H9 (cell line): ENCODE measurements around the gene DPY30. TPM values are rescaled to one million over a fixed set of nuclear protein-coding genes. Genes with fewer than 3 reads are reported as not detected.

Source experiments
- DNase-seq: peaks from one replicate; pipeline ENCODE4 v3.0.0-alpha.2; 2017
- H2AFZ ChIP-seq: one replicate; pipeline ENCODE4 v1.6.1; 2013; ENCODE audit warnings: mild to moderate bottlenecking, low read length, control low read depth, moderate library complexity
- H2AK5ac ChIP-seq: 2 replicates; pipeline ENCODE4 v1.6.1; 2013; ENCODE audit warnings: low read length, control low read depth, mixed read lengths; ENCODE audit not compliant: insufficient read length
- H2BK120ac ChIP-seq: one replicate; pipeline ENCODE4 v1.6.1; 2013; ENCODE audit warnings: low read depth, mild to moderate bottlenecking, low read length, control low read depth, inconsistent platforms; ENCODE audit not compliant: poor library complexity, severe bottlenecking
- H2BK12ac ChIP-seq: 2 replicates; pipeline ENCODE4 v1.6.1; 2013; ENCODE audit warnings: low read length, control low read depth, mixed read lengths, low read depth; ENCODE audit not compliant: insufficient read length
- H2BK15ac ChIP-seq: 2 replicates; pipeline ENCODE4 v1.6.1; 2013; ENCODE audit warnings: low read depth, low read length, control low read depth
- H2BK20ac ChIP-seq: one replicate; pipeline ENCODE4 v1.6.1; 2013; ENCODE audit warnings: low read depth, mild to moderate bottlenecking, low read length, control low read depth, inconsistent platforms; ENCODE audit not compliant: poor library complexity, severe bottlenecking
- H2BK5ac ChIP-seq: 2 replicates; pipeline ENCODE4 v1.6.1; 2013; ENCODE audit warnings: low read length, control low read depth, mixed read lengths; ENCODE audit not compliant: insufficient read length
- H3K14ac ChIP-seq: 2 replicates; pipeline ENCODE4 v1.6.1; 2013; ENCODE audit warnings: low read length, control low read depth; ENCODE audit not compliant: insufficient read depth
- H3K18ac ChIP-seq: 2 replicates; pipeline ENCODE4 v1.6.1; 2013; ENCODE audit warnings: low read depth, mild to moderate bottlenecking, mixed read lengths, low read length, control low read depth; ENCODE audit not compliant: insufficient read length
- H3K23ac ChIP-seq: 2 replicates; pipeline ENCODE4 v1.6.1; 2013; ENCODE audit warnings: low read length, control low read depth, mixed read lengths, low read depth; ENCODE audit not compliant: insufficient read length
- H3K23me2 ChIP-seq: 2 replicates; pipeline ENCODE4 v1.6.1; 2013; ENCODE audit warnings: low read depth, mild to moderate bottlenecking, mixed read lengths, low read length, control low read depth; ENCODE audit not compliant: insufficient read length, poor library complexity, severe bottlenecking
- H3K27ac ChIP-seq: 2 replicates; pipeline ENCODE4 v1.5.1; 2013; ENCODE audit warnings: low read length, control low read depth, mixed read lengths, low read depth; ENCODE audit not compliant: insufficient read length
- H3K27me3 ChIP-seq: 2 replicates; pipeline ENCODE4 v1.6.1; 2013; ENCODE audit warnings: low read length, control low read depth, inconsistent platforms; ENCODE audit not compliant: insufficient read depth
- H3K4ac ChIP-seq: 2 replicates; pipeline ENCODE4 v1.6.1; 2013; ENCODE audit warnings: low read depth, mild to moderate bottlenecking, control low read depth, inconsistent platforms, low read length, moderate library complexity
- H3K4me1 ChIP-seq: 2 replicates; pipeline ENCODE4 v1.6.1; 2013; ENCODE audit warnings: low read length, control low read depth, inconsistent platforms; ENCODE audit not compliant: insufficient read depth
- H3K4me2 ChIP-seq: 2 replicates; pipeline ENCODE4 v1.6.1; 2013; ENCODE audit warnings: low read length, control low read depth, mixed read lengths; ENCODE audit not compliant: insufficient read length, insufficient read depth
- H3K56ac ChIP-seq: 2 replicates; pipeline ENCODE4 v1.6.1; 2013; ENCODE audit warnings: low read depth, mild to moderate bottlenecking, mixed read lengths, low read length, control low read depth; ENCODE audit not compliant: insufficient read length
- H3K79me1 ChIP-seq: 2 replicates; pipeline ENCODE4 v1.6.1; 2013; ENCODE audit warnings: low read depth, mild to moderate bottlenecking, moderate library complexity, low read length, control low read depth, inconsistent platforms; ENCODE audit not compliant: insufficient read depth, poor library complexity, severe bottlenecking
- H3K79me2 ChIP-seq: 2 replicates; pipeline ENCODE4 v1.6.1; 2013; ENCODE audit warnings: low read length, control low read depth, inconsistent platforms; ENCODE audit not compliant: insufficient read depth
- H3K9ac ChIP-seq: 2 replicates; pipeline ENCODE4 v1.6.1; 2013; ENCODE audit warnings: low read length, control low read depth, mixed read lengths; ENCODE audit not compliant: insufficient read length; ENCODE audit errors: extremely low read depth
- H3K9me3 ChIP-seq: one replicate; pipeline ENCODE4 v1.6.1; 2013; ENCODE audit warnings: low read depth, low read length, inconsistent platforms; ENCODE audit not compliant: control insufficient read depth
- H3T11ph ChIP-seq: one replicate; pipeline ENCODE4 v1.6.1; 2013; ENCODE audit warnings: mild to moderate bottlenecking, low read length, control low read depth, inconsistent platforms
- H4K20me1 ChIP-seq: one replicate; pipeline ENCODE4 v1.6.1; 2013; ENCODE audit not compliant: control insufficient read depth, insufficient read length, insufficient read depth
- H4K5ac ChIP-seq: 2 replicates; pipeline ENCODE4 v1.6.1; 2013; ENCODE audit warnings: low read depth, mild to moderate bottlenecking, mixed read lengths, low read length, control low read depth; ENCODE audit not compliant: insufficient read length
- H4K8ac ChIP-seq: replicated peaks from 2 replicates; pipeline ENCODE4 v1.6.1; 2013; ENCODE audit warnings: low read length, control low read depth, mixed read lengths, low read depth; ENCODE audit not compliant: insufficient read length
- H4K91ac ChIP-seq: 2 replicates; pipeline ENCODE4 v1.6.1; 2013; ENCODE audit warnings: low read depth, mild to moderate bottlenecking, moderate library complexity, mixed read lengths, low read length, control low read depth; ENCODE audit not compliant: insufficient read length
- H3K27ac Mint-ChIP-seq, 3 experiments: 2 replicates in 2 of 3; 3 replicates in 1 of 3; pipeline ENCODE4 v1.8.0; 2020 to 2021; ENCODE audit warnings: mixed read lengths in 3 of 3, mild to moderate bottlenecking in 1 of 3, moderate library complexity in 1 of 3
- H3K27me3 Mint-ChIP-seq: 2 replicates; pipeline ENCODE4 v1.8.0; 2021; ENCODE audit warnings: low read depth, mild to moderate bottlenecking, moderate library complexity, mixed read lengths
- H3K36me3 Mint-ChIP-seq, 3 experiments: 2 replicates in 2 of 3; 3 replicates in 1 of 3; pipeline ENCODE4 v1.8.0; 2020 to 2021; ENCODE audit warnings: low read depth in 3 of 3, mixed read lengths in 3 of 3; ENCODE audit not compliant: insufficient read depth in 1 of 3
- H3K4me1 Mint-ChIP-seq, 2 experiments: 2 replicates each; pipeline ENCODE4 v1.8.0; 2020; ENCODE audit warnings: mixed read lengths in 2 of 2
- H3K4me3 Mint-ChIP-seq, 2 experiments: 2 replicates in 1 of 2; 3 replicates in 1 of 2; pipeline ENCODE4 v1.8.0; 2020 to 2021; ENCODE audit warnings: mild to moderate bottlenecking in 2 of 2, mixed read lengths in 2 of 2, moderate library complexity in 1 of 2
- H3K9me3 Mint-ChIP-seq, 2 experiments: 2 replicates in 1 of 2; 3 replicates in 1 of 2; pipeline ENCODE4 v1.8.0; 2020; ENCODE audit warnings: mild to moderate bottlenecking in 2 of 2, mixed read lengths in 2 of 2, moderate library complexity in 1 of 2
- WGBS: extraction: QIAGEN DNeasy Blood & Tissue Kit; methylation state at CpG from one replicate; pipeline ENCODE4 v1.1.7; 2013; ENCODE audit warnings: missing lambda C conversion rate, low lambda C conversion rate, mixed read lengths; ENCODE audit not compliant: insufficient read length; ENCODE audit errors: extremely low coverage; 5-methylcytosine and 5-hydroxymethylcytosine counted together
- total RNA-seq: library from RNA; stranded (reverse); gene quantifications from 2 replicates; pipeline ENCODE4 v1.2.1, GENCODE V29; 2021
- TF ChIP-seq, protein P1 (sequence below): fragments of 200-600 bp; sonication (generic); conservative IDR thresholded peaks from 3 replicates; pipeline ENCODE4 v1.8.0; 2021; ENCODE audit warnings: antibody characterized with exemption, mild to moderate bottlenecking

DPY30 gene
- total RNA-seq, 1 experiment from 2014 or later, result 148 TPM

DNA sequence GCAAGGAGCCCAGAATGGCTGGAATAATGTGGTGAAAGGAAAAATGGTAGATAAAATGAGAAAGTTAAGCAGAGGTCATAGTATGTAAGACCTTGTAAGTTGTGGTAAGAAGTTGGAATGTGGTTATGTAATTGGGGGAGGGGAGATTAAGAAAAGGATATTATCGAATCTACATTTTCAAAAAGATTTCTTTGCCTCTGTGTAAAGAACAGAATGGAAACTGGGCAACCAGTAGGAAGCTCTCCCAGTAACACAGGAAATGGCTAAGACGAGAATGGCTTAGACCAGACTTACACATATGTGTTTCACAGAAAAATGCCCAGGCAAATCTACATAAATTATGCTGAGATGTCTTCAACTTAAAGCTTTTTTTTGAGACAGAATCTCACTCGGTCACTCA lies 42.0 kb downstream of the DPY30 start:
- no peak overlapping the region for H3K27ac ChIP-seq
- DNase-seq, result no peak

More for the DNA sequence above, 42.0 kb downstream of the DPY30 start:
- Histone ChIP-seq H3T11ph (no peak overlapping the region), H3K79me2 (peaks cover 7% of the 10 kb centered on the region; the same call in 1 of the 2 replicates), H3K4ac (no peak overlapping the region), H3K18ac (no peak overlapping the region), H3K23ac (no peak overlapping the region), H3K9ac (no peak overlapping the region), H3K4me1 (no peaks in the 10 kb centered on the region), H2BK12ac (no peak overlapping the region), H4K20me1 (no peaks in the 10 kb centered on the region), H2BK20ac (no peak overlapping the region), H3K23me2 (no peaks in the 10 kb centered on the region), H2BK15ac (no peak overlapping the region), H2BK5ac (no peak overlapping the region), H3K79me1 (peaks cover 4% of the 10 kb centered on the region), H3K27me3 (no peaks in the 10 kb centered on the region), H2BK120ac (no peak overlapping the region), H4K91ac (no peak overlapping the region), H4K8ac (no peak overlapping the region), H2AK5ac (no peak overlapping the region), H3K56ac (no peak overlapping the region), H2AFZ (no peak overlapping the region), H3K4me2 (no peak overlapping the region), H4K5ac (no peak overlapping the region), H3K9me3 (no peaks in the 10 kb centered on the region), H3K14ac (no peak overlapping the region)
- Mint-ChIP-seq H3K27ac (peak overlapping the region in 2 of 3 experiments; percentile 1 to 8; a peak in 1 of 7 replicates), H3K36me3 (peaks cover 0 to 3% (median 0%) of the 10 kb centered on the region in 3 experiments; a peak in 1 of 7 replicates), H3K4me3 (no peak overlapping the region), H3K4me1 (peaks cover 4 to 7% of the 10 kb centered on the region in 2 experiments; a peak in 2 of 4 replicates), H3K9me3 (no peaks in the 10 kb centered on the region), H3K27me3 (no peaks in the 10 kb centered on the region)
- TF ChIP-seq, protein P1, sequence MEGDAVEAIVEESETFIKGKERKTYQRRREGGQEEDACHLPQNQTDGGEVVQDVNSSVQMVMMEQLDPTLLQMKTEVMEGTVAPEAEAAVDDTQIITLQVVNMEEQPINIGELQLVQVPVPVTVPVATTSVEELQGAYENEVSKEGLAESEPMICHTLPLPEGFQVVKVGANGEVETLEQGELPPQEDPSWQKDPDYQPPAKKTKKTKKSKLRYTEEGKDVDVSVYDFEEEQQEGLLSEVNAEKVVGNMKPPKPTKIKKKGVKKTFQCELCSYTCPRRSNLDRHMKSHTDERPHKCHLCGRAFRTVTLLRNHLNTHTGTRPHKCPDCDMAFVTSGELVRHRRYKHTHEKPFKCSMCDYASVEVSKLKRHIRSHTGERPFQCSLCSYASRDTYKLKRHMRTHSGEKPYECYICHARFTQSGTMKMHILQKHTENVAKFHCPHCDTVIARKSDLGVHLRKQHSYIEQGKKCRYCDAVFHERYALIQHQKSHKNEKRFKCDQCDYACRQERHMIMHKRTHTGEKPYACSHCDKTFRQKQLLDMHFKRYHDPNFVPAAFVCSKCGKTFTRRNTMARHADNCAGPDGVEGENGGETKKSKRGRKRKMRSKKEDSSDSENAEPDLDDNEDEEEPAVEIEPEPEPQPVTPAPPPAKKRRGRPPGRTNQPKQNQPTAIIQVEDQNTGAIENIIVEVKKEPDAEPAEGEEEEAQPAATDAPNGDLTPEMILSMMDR, result no peak
- WGBS, result no CpG with 5 or more reads among the region's 3 CpGs
